ENCODE data around the gene HSBP1L1.

DNA sequence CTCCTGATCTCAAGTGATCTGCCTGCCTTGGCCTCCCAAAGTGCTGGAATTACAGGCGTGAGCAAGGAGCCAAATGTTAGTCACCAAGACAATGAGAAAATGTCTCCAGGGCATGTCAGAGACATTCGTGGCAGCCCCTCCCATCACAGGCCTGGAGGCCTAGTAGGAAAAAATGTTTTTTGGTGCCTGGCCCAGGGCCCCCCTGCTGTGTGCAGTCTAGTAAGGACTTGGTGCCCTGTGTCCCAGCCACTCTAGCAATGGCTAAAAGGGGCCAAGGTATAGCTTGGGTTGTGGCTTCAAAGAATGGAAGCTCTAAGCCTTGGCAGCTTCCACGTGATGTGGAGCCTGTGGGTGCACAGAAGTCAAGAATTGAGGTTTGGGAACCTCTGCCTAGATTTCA is 36.4 kb downstream of the HSBP1L1 start:
- TF ChIP-seq POLR2A (IDR thresholded peaks at IDR 0.05) = no peak
- TF ChIP-seq, protein P1, sequence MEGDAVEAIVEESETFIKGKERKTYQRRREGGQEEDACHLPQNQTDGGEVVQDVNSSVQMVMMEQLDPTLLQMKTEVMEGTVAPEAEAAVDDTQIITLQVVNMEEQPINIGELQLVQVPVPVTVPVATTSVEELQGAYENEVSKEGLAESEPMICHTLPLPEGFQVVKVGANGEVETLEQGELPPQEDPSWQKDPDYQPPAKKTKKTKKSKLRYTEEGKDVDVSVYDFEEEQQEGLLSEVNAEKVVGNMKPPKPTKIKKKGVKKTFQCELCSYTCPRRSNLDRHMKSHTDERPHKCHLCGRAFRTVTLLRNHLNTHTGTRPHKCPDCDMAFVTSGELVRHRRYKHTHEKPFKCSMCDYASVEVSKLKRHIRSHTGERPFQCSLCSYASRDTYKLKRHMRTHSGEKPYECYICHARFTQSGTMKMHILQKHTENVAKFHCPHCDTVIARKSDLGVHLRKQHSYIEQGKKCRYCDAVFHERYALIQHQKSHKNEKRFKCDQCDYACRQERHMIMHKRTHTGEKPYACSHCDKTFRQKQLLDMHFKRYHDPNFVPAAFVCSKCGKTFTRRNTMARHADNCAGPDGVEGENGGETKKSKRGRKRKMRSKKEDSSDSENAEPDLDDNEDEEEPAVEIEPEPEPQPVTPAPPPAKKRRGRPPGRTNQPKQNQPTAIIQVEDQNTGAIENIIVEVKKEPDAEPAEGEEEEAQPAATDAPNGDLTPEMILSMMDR (IDR thresholded peaks at IDR 0.05) = no peak
